MM.1S (cell line): ENCODE data around the gene CCDC30.
A peak's percentile ranks its signal among the peaks of the same experiment; 100 is the strongest.

Experiments used
- DNase-seq: peaks from one replicate; pipeline ENCODE4 v3.0.0-alpha.2; 2015
- H2AFZ ChIP-seq: fragments of 300-600 bp; sonication (generic); 2 replicates; pipeline ENCODE4 v1.6.0; 2016; ENCODE audit warnings: antibody characterized with exemption, low read length
- H3F3A ChIP-seq: fragments of 300-600 bp; sonication (generic); 2 replicates; pipeline ENCODE4 v1.6.1; 2016; ENCODE audit warnings: mild to moderate bottlenecking, antibody characterized with exemption, low read length, moderate library complexity, mixed read lengths; ENCODE audit not compliant: insufficient read depth
- H3K27ac ChIP-seq: fragments of 300-600 bp; sonication (generic); 2 replicates; pipeline ENCODE4 v1.5.1; 2016; ENCODE audit warnings: mild to moderate bottlenecking, low read length
- H3K27me3 ChIP-seq: fragments of 300-600 bp; sonication (generic); replicated peaks from 2 replicates; pipeline ENCODE4 v1.6.0; 2016; ENCODE audit warnings: low read length; ENCODE audit not compliant: insufficient read depth
- H3K36me3 ChIP-seq: fragments of 300-600 bp; sonication (generic); replicated peaks from 2 replicates; pipeline ENCODE4 v1.6.1; 2016; ENCODE audit warnings: mild to moderate bottlenecking, low read length, mixed read lengths; ENCODE audit not compliant: insufficient read depth
- H3K4me1 ChIP-seq: fragments of 300-600 bp; sonication (generic); 2 replicates; pipeline ENCODE4 v1.6.1; 2016; ENCODE audit warnings: low read length, mixed read lengths
- H3K4me2 ChIP-seq: fragments of 300-600 bp; sonication (generic); 2 replicates; pipeline ENCODE4 v1.6.0; 2016; ENCODE audit warnings: low read depth, low read length
- H3K4me3 ChIP-seq: fragments of 300-600 bp; sonication (generic); 2 replicates; pipeline ENCODE4 v1.5.1; 2016; ENCODE audit warnings: low read length, mixed read lengths
- H3K79me2 ChIP-seq: fragments of 300-600 bp; sonication (generic); 2 replicates; pipeline ENCODE4 v1.6.1; 2016; ENCODE audit warnings: mixed run types, low read length, mixed read lengths
- H3K9ac ChIP-seq: fragments of 300-600 bp; sonication (generic); 2 replicates; pipeline ENCODE4 v1.6.1; 2016; ENCODE audit warnings: low read length, mixed read lengths
- H3K9me2 ChIP-seq: fragments of 300-600 bp; sonication (generic); replicated peaks from 2 replicates; pipeline ENCODE4 v1.6.1; 2016; ENCODE audit warnings: mild to moderate bottlenecking, low read length, mixed read lengths; ENCODE audit not compliant: insufficient read depth
- H3K9me3 ChIP-seq: fragments of 300-600 bp; sonication (generic); replicated peaks from 2 replicates; pipeline ENCODE4 v1.6.1; 2016; ENCODE audit warnings: mild to moderate bottlenecking, low read length, mixed read lengths; ENCODE audit not compliant: insufficient read depth
- H4K20me1 ChIP-seq: fragments of 300-600 bp; sonication (generic); 2 replicates; pipeline ENCODE4 v1.6.1; 2016; ENCODE audit warnings: mild to moderate bottlenecking, low read length, moderate library complexity, mixed read lengths; ENCODE audit not compliant: insufficient read depth
- EZH2 ChIP-seq: fragments of 300-600 bp; sonication (generic); optimal IDR thresholded peaks from 2 replicates; pipeline ENCODE3; 2017; ENCODE audit warnings: low read depth, mild to moderate bottlenecking, antibody characterized with exemption, low read length, mixed read lengths
- EZH2phosphoT487 ChIP-seq: fragments of 300-600 bp; sonication (generic); IDR thresholded peaks from 2 replicates; pipeline ENCODE4 v1.6.1; 2018; ENCODE audit warnings: antibody characterized with exemption, low read length
- TF ChIP-seq, protein P1 (sequence below): fragments of 300-600 bp; sonication (generic); IDR thresholded peaks from 2 replicates; pipeline ENCODE4 v1.5.1; 2016; ENCODE audit warnings: antibody characterized with exemption, low read length, mixed read lengths

Gene CCDC30

DNA sequence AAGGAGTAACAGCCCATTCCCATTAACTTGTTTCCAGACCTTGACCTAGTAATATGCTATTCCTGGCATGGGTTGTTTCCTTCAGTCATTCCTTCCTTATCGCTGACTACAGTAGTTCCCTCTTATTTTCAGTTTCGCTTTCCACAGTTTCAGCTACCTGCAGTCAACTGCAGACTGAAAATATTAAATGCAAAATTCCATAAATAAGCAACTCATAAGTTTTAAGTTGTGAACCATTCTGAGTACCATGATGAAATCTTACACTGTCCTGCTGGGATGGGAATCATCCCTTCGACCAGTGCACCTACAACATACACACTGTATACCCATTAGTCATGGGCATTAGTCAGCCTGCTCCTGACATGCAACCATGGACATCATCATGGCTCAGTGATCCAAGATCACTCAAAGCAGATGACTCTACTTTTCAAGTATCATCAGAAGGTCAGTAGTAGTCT lies 66.7 kb downstream of the CCDC30 start:
- DNase-seq = peak; percentile 36

DNA sequence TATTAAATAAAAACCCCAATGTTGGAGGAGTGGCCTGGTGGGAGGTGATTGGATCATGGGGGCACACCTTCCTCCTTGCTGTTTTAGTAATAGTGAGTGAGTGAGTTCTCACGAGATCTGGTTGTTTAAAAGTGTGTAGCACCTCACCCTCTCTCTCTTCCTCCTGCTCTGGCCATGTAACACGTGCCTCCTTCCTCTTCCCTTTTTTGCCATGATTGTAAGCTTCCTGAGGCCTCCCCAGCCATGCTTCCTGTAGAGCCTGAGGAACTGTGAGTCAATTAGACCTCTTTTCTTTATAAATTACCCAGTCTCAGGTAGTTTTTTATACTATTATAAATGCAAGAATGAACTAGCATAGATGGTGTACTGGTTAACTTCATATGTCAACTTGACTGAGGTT lies 68.0 kb downstream of the CCDC30 start:
- Histone ChIP-seq H3K9me3 (no peaks in the 10 kb centered on the region), H3K4me1 (peaks cover 4% of the 10 kb centered on the region)
- TF ChIP-seq EZH2phosphoT487 (no peak), EZH2 (no peak)
- TF ChIP-seq, protein P1, sequence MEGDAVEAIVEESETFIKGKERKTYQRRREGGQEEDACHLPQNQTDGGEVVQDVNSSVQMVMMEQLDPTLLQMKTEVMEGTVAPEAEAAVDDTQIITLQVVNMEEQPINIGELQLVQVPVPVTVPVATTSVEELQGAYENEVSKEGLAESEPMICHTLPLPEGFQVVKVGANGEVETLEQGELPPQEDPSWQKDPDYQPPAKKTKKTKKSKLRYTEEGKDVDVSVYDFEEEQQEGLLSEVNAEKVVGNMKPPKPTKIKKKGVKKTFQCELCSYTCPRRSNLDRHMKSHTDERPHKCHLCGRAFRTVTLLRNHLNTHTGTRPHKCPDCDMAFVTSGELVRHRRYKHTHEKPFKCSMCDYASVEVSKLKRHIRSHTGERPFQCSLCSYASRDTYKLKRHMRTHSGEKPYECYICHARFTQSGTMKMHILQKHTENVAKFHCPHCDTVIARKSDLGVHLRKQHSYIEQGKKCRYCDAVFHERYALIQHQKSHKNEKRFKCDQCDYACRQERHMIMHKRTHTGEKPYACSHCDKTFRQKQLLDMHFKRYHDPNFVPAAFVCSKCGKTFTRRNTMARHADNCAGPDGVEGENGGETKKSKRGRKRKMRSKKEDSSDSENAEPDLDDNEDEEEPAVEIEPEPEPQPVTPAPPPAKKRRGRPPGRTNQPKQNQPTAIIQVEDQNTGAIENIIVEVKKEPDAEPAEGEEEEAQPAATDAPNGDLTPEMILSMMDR = no peak

More for the DNA sequence above, 66.7 kb downstream of the CCDC30 start:
- TF ChIP-seq EZH2 (no peak), EZH2phosphoT487 (no peak)
- TF ChIP-seq, protein P1 = no peak
- Histone ChIP-seq H3K79me2 (no peaks in the 10 kb centered on the region), H3K36me3 (no peaks in the 10 kb centered on the region), H3K9me2 (no peaks in the 10 kb centered on the region), H3K9ac (no peak overlapping the region), H3F3A (no peaks in the 10 kb centered on the region), H3K9me3 (no peaks in the 10 kb centered on the region), H3K27ac (no peak overlapping the region), H3K4me1 (peaks cover 4% of the 10 kb centered on the region), H3K4me2 (peak overlapping the region; percentile 55), H4K20me1 (no peaks in the 10 kb centered on the region), H3K4me3 (peak overlapping the region; percentile 14; the same call in 1 of the 2 replicates), H2AFZ (peak overlapping the region; percentile 55), H3K27me3 (no peaks in the 10 kb centered on the region)

GRCh38 chr1:42533101-42533863 lies 70.2 kb downstream of the CCDC30 start:
- H3K4me3 ChIP-seq = no peak overlapping the region
- no peak overlapping the region for H2AFZ ChIP-seq
- no peaks in the 10 kb centered on the region for H3F3A ChIP-seq
- no peaks in the 10 kb centered on the region for H3K79me2 ChIP-seq
- H3K4me1 ChIP-seq = peaks cover 9% of the 10 kb centered on the region
- no peaks in the 10 kb centered on the region for H3K36me3 ChIP-seq
- H3K4me2 ChIP-seq = no peak overlapping the region
- no peaks in the 10 kb centered on the region for H3K9me3 ChIP-seq
- no peaks in the 10 kb centered on the region for H3K9me2 ChIP-seq
- H4K20me1 ChIP-seq = no peaks in the 10 kb centered on the region
- DNase-seq = no peak
- no peaks in the 10 kb centered on the region for H3K27me3 ChIP-seq
- H3K9ac ChIP-seq = no peak overlapping the region
- no peak overlapping the region for H3K27ac ChIP-seq
- TF ChIP-seq, protein P1 = no peak
- no peak for TF ChIP-seq EZH2phosphoT487
- TF ChIP-seq EZH2 = no peak

More for the DNA sequence above, 68.0 kb downstream of the CCDC30 start:
- Histone ChIP-seq H3K36me3 (no peaks in the 10 kb centered on the region), H2AFZ (no peak overlapping the region), H3K9ac (no peak overlapping the region), H3K27ac (no peak overlapping the region), H3K9me2 (no peaks in the 10 kb centered on the region), H3K4me2 (no peak overlapping the region), H3K27me3 (no peaks in the 10 kb centered on the region), H4K20me1 (no peaks in the 10 kb centered on the region), H3K4me3 (no peak overlapping the region), H3F3A (no peaks in the 10 kb centered on the region), H3K79me2 (no peaks in the 10 kb centered on the region)
- no peak for DNase-seq
